Neural crest cell (in vitro differentiated cells): ENCODE results near the gene PRRT3. TPM values are rescaled to one million over a fixed set of nuclear protein-coding genes. Genes with fewer than 3 reads are reported as not detected.

ENCODE experiments used
- DNase-seq: peaks from one replicate; pipeline ENCODE4 v3.0.0; 2021; ENCODE audit warnings: low read depth, mixed read lengths, low spot score
- H3K27ac Mint-ChIP-seq: one replicate; pipeline ENCODE4 v1.8.0; 2021; ENCODE audit warnings: mild to moderate bottlenecking, mixed read lengths; ENCODE audit not compliant: unreplicated experiment
- H3K27me3 Mint-ChIP-seq: 2 replicates; pipeline ENCODE4 v1.8.0; 2021; ENCODE audit warnings: low read depth, mild to moderate bottlenecking, mixed read lengths
- H3K36me3 Mint-ChIP-seq: 2 replicates; pipeline ENCODE4 v1.8.0; 2021; ENCODE audit warnings: low read depth, mild to moderate bottlenecking, mixed read lengths
- H3K4me1 Mint-ChIP-seq: 2 replicates; pipeline ENCODE4 v1.8.0; 2021; ENCODE audit warnings: mixed read lengths
- H3K4me3 Mint-ChIP-seq: one replicate; pipeline ENCODE4 v1.8.0; 2021; ENCODE audit warnings: mild to moderate bottlenecking, mixed read lengths
- H3K9me3 Mint-ChIP-seq: 2 replicates; pipeline ENCODE4 v1.8.0; 2021; ENCODE audit warnings: mixed read lengths
- total RNA-seq: library from RNA; stranded (reverse); gene quantifications from 2 replicates; pipeline ENCODE4 v1.2.1, GENCODE V29; 2021
- TF ChIP-seq, protein P1 (sequence below): fragments of 200-600 bp; sonication (generic); conservative IDR thresholded peaks from 2 replicates; pipeline ENCODE4 v1.5.0; 2021; ENCODE audit warnings: antibody characterized with exemption, mild to moderate bottlenecking

Gene PRRT3
- total RNA-seq, 1 donor from 2014 or later: 6.4 TPM

DNA sequence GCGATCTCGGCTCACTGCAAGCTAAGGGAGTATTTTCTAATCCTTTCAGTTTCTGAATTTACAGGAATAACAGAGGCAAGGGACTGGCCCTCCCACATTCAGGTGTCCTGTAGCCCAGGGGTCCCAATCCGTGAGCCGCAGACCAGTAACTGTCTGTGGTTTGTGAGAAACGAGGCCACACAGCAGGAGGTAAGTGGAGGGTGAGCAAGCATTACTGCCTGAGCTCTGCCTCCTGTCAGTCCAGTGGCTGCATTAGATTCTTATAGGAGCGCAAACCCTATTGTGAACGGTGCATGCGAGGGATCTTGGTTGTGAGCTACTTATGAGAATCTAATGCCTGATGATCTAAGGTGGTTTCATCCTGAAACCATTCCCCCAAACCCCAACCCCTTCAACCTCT is 40.3 kb downstream of the PRRT3 start:
- TF ChIP-seq, protein P1, sequence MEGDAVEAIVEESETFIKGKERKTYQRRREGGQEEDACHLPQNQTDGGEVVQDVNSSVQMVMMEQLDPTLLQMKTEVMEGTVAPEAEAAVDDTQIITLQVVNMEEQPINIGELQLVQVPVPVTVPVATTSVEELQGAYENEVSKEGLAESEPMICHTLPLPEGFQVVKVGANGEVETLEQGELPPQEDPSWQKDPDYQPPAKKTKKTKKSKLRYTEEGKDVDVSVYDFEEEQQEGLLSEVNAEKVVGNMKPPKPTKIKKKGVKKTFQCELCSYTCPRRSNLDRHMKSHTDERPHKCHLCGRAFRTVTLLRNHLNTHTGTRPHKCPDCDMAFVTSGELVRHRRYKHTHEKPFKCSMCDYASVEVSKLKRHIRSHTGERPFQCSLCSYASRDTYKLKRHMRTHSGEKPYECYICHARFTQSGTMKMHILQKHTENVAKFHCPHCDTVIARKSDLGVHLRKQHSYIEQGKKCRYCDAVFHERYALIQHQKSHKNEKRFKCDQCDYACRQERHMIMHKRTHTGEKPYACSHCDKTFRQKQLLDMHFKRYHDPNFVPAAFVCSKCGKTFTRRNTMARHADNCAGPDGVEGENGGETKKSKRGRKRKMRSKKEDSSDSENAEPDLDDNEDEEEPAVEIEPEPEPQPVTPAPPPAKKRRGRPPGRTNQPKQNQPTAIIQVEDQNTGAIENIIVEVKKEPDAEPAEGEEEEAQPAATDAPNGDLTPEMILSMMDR: no peak
- no peaks in the 10 kb centered on the region for H3K36me3 Mint-ChIP-seq
- no peak for DNase-seq
- no peaks in the 10 kb centered on the region for H3K27me3 Mint-ChIP-seq
- H3K9me3 Mint-ChIP-seq: no peaks in the 10 kb centered on the region
- peaks cover 13% of the 10 kb centered on the region for H3K4me1 Mint-ChIP-seq
- H3K27ac Mint-ChIP-seq: no peak overlapping the region
- H3K4me3 Mint-ChIP-seq: no peak overlapping the region

DNA sequence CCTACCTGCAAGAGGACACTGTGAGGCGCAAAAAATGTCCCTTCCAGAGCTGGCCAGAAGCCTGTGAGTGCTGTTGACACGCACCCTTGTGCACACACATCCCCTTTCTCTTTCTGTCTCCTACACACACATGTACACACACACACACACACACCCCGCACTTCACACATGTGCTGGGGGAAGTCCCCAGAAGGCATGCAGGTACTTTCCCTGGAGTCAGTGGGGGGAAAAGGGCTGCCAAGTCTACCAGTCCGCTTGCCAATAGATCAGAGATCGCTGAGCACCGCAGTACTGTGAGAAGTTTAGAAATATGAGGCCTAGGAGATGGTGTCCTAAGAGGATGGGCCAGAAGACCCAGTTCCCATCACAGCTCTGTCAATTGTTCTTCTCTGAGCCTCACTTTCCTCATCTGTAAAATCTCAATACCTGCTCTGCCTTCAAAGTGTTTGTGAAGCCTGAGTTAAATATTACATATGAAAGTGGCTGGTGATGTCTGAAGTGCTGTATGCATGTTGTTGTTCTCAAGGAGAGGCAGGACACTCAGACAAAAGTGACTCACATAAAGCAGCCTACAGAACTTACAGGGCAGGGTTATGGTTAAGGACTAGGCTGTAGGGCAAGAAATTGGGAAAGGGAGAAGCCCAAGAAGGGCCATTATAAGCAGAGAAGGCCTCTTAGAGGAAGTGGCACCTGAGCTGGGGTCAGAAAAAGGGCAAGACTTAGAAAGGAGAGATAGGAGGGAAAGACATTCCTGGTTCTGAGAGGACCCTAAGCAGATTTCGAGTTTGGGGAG is 42.8 kb downstream of the PRRT3 start:
- Mint-ChIP-seq H3K36me3 (no peaks in the 10 kb centered on the region), H3K4me3 (no peak overlapping the region), H3K9me3 (no peaks in the 10 kb centered on the region), H3K4me1 (no peaks in the 10 kb centered on the region), H3K27me3 (no peaks in the 10 kb centered on the region), H3K27ac (no peak overlapping the region)
- TF ChIP-seq, protein P1: no peak
- no peak for DNase-seq

DNA sequence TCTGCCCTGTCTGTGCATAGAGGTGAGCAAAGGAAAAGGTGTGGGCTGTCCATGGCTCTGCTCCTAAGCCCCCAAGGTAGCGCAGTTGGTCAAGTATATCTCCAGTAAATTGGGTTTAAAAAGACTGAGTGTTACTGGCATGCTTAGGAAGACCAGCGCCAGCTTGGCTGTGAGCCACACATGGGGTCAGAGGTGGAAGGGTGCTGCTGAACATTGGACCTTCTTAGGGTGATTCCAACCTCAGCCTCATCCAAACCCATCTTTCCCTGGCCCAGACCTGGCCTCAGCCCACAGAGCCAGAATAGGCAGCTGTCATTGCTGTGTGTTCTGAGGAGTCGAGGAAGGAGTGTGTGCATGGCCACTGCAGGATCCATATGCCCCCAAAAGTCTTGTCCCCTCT is 43.9 kb downstream of the PRRT3 start:
- TF ChIP-seq, protein P1: no peak
- Mint-ChIP-seq H3K4me1 (no peaks in the 10 kb centered on the region), H3K27me3 (no peaks in the 10 kb centered on the region), H3K4me3 (no peak overlapping the region), H3K36me3 (no peaks in the 10 kb centered on the region), H3K27ac (no peak overlapping the region), H3K9me3 (no peaks in the 10 kb centered on the region)
- no peak for DNase-seq

DNA sequence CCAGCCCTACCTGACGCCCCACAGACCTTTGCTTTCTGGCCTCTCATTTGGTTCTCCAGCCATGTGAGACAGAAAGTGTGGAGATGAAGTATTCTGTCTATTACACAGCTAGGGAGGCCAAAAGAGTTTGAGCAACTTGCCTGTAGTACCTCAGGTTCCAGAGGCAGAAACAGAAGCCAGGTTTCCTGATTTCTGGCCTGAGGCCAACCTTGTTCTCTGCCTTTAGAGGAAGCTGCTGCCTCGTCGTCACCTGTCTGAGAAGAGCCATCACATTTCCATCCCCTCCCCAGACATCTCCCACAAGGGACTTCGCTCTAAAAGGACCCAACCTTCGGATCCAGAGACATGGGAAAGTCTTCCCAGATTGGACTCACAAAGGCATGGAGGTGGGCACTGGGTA is 45.7 kb downstream of the PRRT3 start:
- H3K27ac Mint-ChIP-seq: no peak overlapping the region
- H3K9me3 Mint-ChIP-seq: no peaks in the 10 kb centered on the region
- no peak overlapping the region for H3K4me3 Mint-ChIP-seq
- H3K27me3 Mint-ChIP-seq: no peaks in the 10 kb centered on the region
- DNase-seq: no peak
- TF ChIP-seq, protein P1: no peak
- no peaks in the 10 kb centered on the region for H3K36me3 Mint-ChIP-seq
- no peaks in the 10 kb centered on the region for H3K4me1 Mint-ChIP-seq

DNA sequence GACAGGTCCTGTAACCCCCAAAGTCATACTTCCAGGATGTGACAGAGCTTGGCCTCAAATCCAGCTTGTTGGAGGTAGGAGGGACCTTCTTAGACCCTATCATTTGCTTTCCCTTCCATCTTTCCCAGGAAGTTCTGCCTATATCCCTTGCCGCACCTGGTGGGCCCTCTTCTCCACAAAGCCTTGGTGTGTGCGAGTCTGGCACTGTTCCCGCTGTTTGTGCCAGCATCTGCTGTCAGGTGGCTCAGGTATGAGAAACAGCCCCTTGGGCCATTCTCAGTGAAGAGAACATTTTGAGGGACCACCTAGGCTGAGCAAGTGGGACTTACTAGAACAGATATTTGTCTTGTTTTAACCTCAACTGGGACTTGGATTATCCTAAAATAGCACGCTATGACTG is 48.3 kb downstream of the PRRT3 start:
- H3K9me3 Mint-ChIP-seq: no peaks in the 10 kb centered on the region
- TF ChIP-seq, protein P1: no peak
- no peaks in the 10 kb centered on the region for H3K36me3 Mint-ChIP-seq
- H3K27ac Mint-ChIP-seq: no peak overlapping the region
- no peak for DNase-seq
- no peaks in the 10 kb centered on the region for H3K27me3 Mint-ChIP-seq
- no peak overlapping the region for H3K4me3 Mint-ChIP-seq
- no peaks in the 10 kb centered on the region for H3K4me1 Mint-ChIP-seq
